Measurements from ENCODE around the gene REPIN1. TPM values are rescaled to one million over a fixed set of nuclear protein-coding genes. Genes with fewer than 3 reads are reported as not detected.
A peak's percentile ranks its signal among the peaks of the same experiment; 100 is the strongest.

The REPIN1 gene
- total RNA-seq, 1 donor from 2014 or later, result 111 TPM

DNA sequence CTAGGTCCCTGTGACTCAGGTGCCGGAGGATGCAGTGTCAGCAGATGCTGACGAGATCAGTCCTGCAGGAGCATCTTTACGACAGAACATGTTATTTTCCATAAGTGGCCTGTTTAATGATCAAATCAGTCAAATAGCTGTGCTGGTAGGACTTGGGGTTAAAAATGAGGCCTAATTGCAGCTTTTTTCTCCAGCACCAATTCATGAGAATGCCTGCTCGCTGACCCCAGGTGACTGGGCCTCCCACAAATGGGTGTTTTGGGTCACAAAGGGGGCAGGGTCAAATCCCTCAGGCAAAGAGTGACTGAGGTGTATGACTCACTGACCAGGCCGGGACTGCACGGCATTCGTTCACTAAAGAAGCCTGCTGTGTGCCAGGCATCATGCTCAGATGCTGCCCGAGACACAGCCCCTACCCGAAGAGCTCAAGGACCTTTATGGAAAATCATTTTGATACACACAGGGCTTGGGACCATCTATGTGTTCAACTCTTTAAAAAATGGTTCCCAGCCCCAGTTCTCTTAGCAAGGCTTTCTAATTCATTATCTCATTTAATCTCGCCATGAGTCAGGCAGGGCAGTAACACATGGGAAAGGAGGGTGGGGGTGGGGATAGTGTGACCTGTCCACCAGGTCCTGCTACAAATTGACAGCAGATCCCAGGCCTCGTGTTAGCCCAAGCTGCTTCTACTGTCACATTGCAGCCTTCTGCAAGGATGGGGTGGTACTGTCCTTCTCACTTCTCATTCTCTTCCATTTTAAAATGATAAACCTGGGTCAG lies 31.6 kb downstream of the REPIN1 start:
- intact Hi-C loops (cut with DNase I), result no loop called here
- ATAC-seq, result no peak
- DNase-seq (ENCODE audit: missing footprints), result no peak

DNA sequence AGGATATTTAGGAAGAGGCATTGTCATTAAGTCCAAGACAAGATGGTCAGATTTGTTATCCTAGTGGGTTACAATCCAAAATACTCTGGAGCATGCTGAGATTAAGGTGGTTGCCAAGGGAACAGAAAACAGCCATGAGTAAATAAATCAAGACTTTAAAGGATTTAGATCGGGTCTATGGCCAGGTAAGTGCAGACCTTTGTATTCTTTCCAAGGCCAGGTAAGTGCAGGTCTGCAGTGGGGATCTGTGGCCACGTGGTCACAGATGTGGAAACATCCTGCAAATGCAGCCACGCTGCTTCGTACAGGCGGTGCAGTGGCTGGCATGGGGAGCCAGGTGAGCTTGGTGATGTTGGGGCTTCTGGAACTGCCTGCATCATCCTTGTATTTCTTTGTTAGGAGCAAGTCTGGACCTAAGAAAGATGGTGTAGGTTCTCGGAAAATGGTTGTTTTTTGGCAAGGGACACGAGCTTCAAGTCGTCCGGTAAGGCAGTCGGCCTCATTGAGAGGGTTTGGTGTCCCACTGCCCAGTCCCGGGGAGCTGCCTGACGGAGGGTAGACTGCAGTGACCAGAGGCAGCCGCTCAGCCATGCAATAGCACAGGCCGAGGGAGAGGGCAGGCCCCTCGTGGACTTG lies 32.3 kb downstream of the REPIN1 start:
- peak; percentile 26 for DNase-seq (ENCODE audit: missing footprints)
- intact Hi-C loops (cut with DNase I), result no loop called here
- ATAC-seq, result no peak

GRCh38 chr7:150401424-150401790 lies 32.8 kb downstream of the REPIN1 start:
- intact Hi-C loops (cut with DNase I), result no loop called here
- DNase-seq (ENCODE audit: missing footprints), result no peak
- ATAC-seq, result no peak

DNA sequence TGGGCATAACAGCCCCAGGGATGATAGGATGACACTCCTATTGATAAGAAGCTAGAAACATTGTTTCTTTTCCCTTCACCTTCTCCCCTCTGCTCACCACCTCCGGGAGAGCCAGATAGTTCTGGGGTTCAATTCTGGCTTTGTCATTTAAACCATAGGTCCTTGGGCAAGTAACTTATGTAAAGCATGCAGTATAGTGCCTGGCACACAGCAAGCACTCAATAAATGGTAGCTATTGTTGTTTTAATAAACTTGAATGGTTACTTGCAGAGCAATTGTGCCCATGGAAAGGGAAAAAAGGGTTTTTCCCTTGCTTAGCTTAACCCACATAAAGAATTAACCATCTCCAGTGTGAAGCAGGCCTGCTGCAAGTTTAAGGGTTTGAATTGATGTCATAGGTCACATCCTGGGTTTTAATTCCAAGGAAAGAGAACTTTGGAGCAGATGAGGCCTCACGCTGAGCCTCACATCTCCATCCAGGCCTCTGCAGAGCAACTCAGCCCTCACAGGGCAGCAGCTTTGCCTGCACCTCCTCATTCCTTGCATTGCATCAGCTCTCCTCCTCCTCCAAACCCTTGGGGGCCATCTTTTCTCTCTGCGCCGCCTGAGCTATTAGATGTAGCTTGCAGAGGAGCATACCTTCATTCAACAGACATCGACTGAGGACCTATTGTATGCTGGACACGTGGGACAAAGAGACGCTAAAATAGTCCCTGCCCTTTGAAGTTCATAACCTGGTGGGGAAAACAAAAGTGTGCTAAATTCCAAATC lies 33.4 kb downstream of the REPIN1 start:
- no peak for DNase-seq (ENCODE audit: missing footprints)
- intact Hi-C loops (cut with DNase I), result no loop called here
- ATAC-seq, result no peak

- intact Hi-C loops (cut with DNase I), result no loop called here
- ATAC-seq, result no peak
- no peak for DNase-seq (ENCODE audit: missing footprints)
These were observed 34.2 kb downstream of the REPIN1 start for GRCh38 chr7:150402671-150403321.

- no peak for ATAC-seq
- DNase-seq (ENCODE audit: missing footprints), result peak; percentile 65
- intact Hi-C loops (cut with DNase I), result loop anchor here (2.0 kb wide), 2 partner anchors 25 to 35 kb away; partner anchors contain the start of genes REPIN1 and ZNF775
These were observed 35.0 kb downstream of the REPIN1 start for GRCh38 chr7:150403376-150404171.

DNA sequence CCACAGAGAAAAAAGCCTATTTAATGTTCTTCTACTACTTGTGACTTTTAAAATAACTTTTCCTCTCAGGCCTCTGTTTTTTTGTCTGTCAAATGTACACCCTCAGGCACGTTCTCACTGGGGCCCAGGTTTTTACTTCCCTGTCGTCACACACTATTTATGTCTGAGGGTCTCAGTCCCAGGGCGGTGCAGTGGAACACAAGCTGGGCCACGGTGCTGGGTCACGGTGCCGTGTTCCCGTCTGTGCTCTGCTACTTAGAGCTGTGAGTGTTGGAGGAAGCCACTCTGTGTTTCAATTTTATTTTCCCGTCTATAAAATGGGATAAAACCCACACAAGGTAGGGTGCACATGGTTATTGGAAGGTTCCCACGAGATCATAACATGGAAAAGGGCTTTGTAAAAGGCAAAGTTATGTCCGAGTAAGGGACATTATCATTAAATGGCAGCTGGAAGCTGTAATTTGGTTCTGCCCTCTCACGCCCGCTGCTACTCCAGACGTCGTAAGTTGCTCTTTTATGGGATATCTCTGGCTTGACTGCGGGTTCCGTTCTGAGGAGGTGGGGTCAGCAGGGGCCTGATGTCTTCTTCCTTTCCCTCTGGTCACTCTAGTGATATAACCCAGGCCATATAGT lies 35.7 kb downstream of the REPIN1 start:
- intact Hi-C loops (cut with DNase I), result loop anchor here (2.0 kb wide), 2 partner anchors 25 to 35 kb away; partner anchors contain the start of genes REPIN1 and ZNF775
- DNase-seq (ENCODE audit: missing footprints) (peak; percentile 62), ATAC-seq (no peak)

- DNase-seq (ENCODE audit: missing footprints), result peak; percentile 95
- ATAC-seq, result peak; percentile 97
- intact Hi-C loops (cut with DNase I), result loop anchor here (2.0 kb wide), 2 partner anchors 26 to 36 kb away; partner anchors contain the start of genes REPIN1 and ZNF775
These were observed 36.4 kb downstream of the REPIN1 start for GRCh38 chr7:150404805-150405583.

DNA sequence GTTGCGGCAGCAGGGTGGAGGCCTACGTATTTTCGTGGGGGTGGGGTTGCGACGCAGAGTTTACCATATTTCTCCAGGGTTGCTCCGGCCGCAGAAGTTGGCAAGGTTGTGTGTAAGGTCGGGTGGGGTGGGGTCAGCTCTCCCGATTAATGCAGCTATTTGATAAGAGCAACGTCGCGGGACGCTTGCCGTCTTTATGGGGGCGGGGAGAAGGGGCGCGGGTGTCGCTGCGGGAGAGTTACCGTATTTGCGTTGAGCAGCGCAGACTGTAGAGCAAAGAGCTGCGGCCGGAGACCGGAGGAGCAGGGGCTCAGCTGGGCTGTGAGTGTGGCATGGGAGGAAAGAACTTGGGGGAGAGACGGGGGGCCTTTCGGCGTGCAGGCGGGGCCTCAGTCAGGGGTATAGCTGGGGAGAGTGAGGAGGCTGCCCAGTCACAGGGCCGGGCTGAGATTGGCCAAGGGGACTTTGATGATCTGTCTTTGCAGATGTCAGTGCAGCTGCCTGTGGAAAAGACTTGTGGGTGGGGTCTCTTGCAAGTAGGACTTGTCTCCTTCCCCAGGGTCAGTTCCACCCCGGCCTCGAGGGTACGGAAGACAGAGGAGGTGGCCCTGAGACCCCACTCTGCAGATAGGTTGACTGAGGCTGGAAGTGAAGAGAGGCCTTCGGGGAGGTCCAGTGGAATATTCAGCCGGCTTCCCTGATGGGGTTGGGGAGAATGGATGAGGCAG lies 37.1 kb downstream of the REPIN1 start:
- intact Hi-C loops (cut with DNase I), result loop anchor here (2.0 kb wide), 2 partner anchors 27 to 37 kb away; partner anchors contain the start of genes REPIN1 and ZNF775
- DNase-seq (ENCODE audit: missing footprints) (peak; percentile 83), ATAC-seq (peak; percentile 45)

DNA sequence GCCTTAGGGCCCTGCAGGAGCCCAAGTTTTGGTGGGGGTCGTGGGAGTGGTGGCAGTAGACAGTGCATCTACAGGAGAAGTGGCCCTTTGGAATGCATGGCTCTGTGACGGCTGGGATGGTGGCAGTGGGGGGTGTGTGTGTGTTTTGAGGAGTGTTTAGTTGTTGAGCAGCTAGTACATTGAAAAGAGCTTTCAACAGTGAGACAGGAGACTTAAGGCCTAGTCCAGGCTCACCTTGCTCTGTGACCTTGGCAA lies 37.6 kb downstream of the REPIN1 start:
- intact Hi-C loops (cut with DNase I), result no loop called here
- DNase-seq (ENCODE audit: missing footprints), result no peak
- no peak for ATAC-seq

- no peak for ATAC-seq
- intact Hi-C loops (cut with DNase I), result no loop called here
- DNase-seq (ENCODE audit: missing footprints), result peak; percentile 48
These were observed 38.2 kb downstream of the REPIN1 start for GRCh38 chr7:150406567-150407421.

- DNase-seq (ENCODE audit: missing footprints), result peak; percentile 60
These were observed 39.2 kb downstream of the REPIN1 start for GRCh38 chr7:150407588-150408392.

DNA sequence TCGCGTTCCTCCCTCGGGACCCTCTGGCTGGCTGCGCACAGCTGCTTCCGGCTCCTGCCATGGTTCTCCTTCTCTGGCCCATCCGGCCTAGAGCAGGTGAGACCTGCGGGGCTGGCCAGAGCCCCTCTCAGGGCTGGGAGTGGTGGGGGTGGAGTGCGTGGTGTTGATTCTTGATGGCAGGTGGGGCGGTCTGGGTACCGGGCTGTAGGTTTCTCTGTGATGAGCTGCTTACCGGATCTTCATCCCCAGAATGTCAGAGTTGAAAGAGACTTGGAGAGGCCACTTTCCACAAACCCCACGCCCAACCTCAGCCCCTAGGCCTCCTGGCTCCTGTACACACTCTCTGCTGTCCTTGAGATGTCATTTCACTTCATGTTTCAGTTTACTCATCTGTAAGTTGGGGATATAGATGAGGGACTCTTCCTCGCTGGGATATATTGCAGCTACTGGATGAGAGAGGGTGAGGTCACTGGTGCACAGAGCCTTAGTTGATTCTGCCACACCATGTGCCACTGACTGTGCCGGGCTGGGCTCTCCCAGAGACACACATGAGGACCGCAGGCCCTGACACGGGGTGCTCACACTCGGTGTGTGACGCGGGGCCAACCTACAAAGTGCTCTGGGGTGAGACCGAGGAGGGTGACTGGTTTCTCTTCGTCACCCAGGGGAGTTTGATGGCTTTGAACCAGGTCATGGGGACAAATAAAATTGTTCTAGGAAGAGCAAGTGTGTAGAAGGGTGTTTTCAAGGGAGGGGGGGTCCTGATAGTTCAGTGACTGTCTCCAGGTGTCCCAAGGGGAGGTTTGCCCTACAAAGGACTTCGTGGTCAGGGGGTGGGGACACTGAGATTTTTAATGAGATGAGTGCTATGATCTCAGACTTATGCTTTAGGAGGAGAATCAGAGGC lies 40.0 kb downstream of the REPIN1 start:
- intact Hi-C loops (cut with DNase I), result no loop called here
- ATAC-seq, result no peak
- peak; percentile 40 for DNase-seq (ENCODE audit: missing footprints)

More at GRCh38 chr7:150407588-150408392, 39.2 kb downstream of the REPIN1 start:
- intact Hi-C loops (cut with DNase I), result no loop called here
- no peak for ATAC-seq

Data from Right ventricle myocardium inferior (tissue), 1 donor.